Natural killer cell (primary cell): ENCODE measurements around the gene CLSTN2. TPM values are rescaled to one million over a fixed set of nuclear protein-coding genes. Genes with fewer than 3 reads are reported as not detected.

Experiments
- ATAC-seq, 3 donors: fragments of 150-1000 bp in 2 of 3; fragments of 200-7000 bp in 1 of 3; cut with Tn5 transposase; 1 replicate in 1 of 3; 2 replicates in 2 of 3; pipeline ENCODE4 v1.10.0; 2021; ENCODE audit warnings: mild to moderate bottlenecking in 2 of 3, moderate library complexity in 2 of 3
- DNase-seq, 2 donors: peaks; one replicate each; pipeline versions ENCODE4 v3.0.0 to v3.0.0-alpha.2; 2013 to 2021; ENCODE audit warnings: mixed read lengths in 1 of 2
- H3K27ac ChIP-seq: one replicate; pipeline ENCODE4 v1.5.1; 2013; ENCODE audit warnings: mild to moderate bottlenecking, low read length
- H3K27me3 ChIP-seq: one replicate; pipeline ENCODE4 v1.6.1; 2013; ENCODE audit warnings: low read length; ENCODE audit not compliant: control insufficient read depth, insufficient read depth
- H3K36me3 ChIP-seq: one replicate; pipeline ENCODE4 v1.6.1; 2013; ENCODE audit warnings: low read length; ENCODE audit not compliant: control insufficient read depth, insufficient read depth
- H3K4me1 ChIP-seq: one replicate; pipeline ENCODE4 v1.6.1; 2013; ENCODE audit warnings: low read length; ENCODE audit not compliant: control insufficient read depth, insufficient read depth
- H3K4me3 ChIP-seq: one replicate; pipeline ENCODE4 v1.5.1; 2013; ENCODE audit warnings: low read length
- H3K9me3 ChIP-seq: one replicate; pipeline ENCODE4 v1.6.1; 2013; ENCODE audit warnings: low read length; ENCODE audit not compliant: control insufficient read depth, insufficient read depth
- H3K27ac Mint-ChIP-seq, 2 donors: one replicate each; pipeline ENCODE4 v1.8.0; 2022; ENCODE audit warnings: mild to moderate bottlenecking in 2 of 2, mixed read lengths in 2 of 2, moderate library complexity in 1 of 2
- H3K27me3 Mint-ChIP-seq, 2 donors: one replicate each; pipeline ENCODE4 v1.8.0; 2022; ENCODE audit warnings: low read depth in 2 of 2, mixed read lengths in 2 of 2
- H3K36me3 Mint-ChIP-seq: one replicate; pipeline ENCODE4 v1.8.0; 2022; ENCODE audit warnings: mixed read lengths
- H3K4me1 Mint-ChIP-seq, 2 donors: one replicate each; pipeline ENCODE4 v1.8.0; 2022; ENCODE audit warnings: mixed read lengths in 2 of 2
- H3K4me3 Mint-ChIP-seq: one replicate; pipeline ENCODE4 v1.8.0; 2022; ENCODE audit warnings: mild to moderate bottlenecking, moderate library complexity, mixed read lengths
- H3K9me3 Mint-ChIP-seq, 2 donors: one replicate each; pipeline ENCODE4 v1.8.0; 2022; ENCODE audit warnings: mixed read lengths in 2 of 2
- CTCF ChIP-seq: fragments of 200-600 bp; IDR thresholded peaks from one replicate; pipeline ENCODE4 v1.8.0; 2022; ENCODE audit warnings: antibody characterized with exemption
- WGBS: methylation state at CpG from one replicate; pipeline ENCODE4 v1.1.7; 2013; ENCODE audit warnings: missing lambda C conversion rate; ENCODE audit not compliant: insufficient coverage; 5-methylcytosine and 5-hydroxymethylcytosine counted together
- intact Hi-C: fragments of 100-400 bp; cut with micrococcal nuclease; formaldehyde crosslinking; loops from one replicate; pipeline ENCODE4 v1.14.2; 2022
- total RNA-seq, 4 donors: library from RNA; stranded (reverse); fragments of 120-200 nt in 1 of 4; gene quantifications; one replicate each; pipeline versions ENCODE4 v1.2.3 to v1.2.4, GENCODE V29; 2013 to 2022

The CLSTN2 gene
- total RNA-seq, 3 donors from 2014 or later (not counting 1 experiment from before 2014, with no cell fraction given): 0.05 TPM; not detected in 2

- Mint-ChIP-seq H3K4me1 (no peaks in the 10 kb centered on the region), H3K4me3 (no peak overlapping the region)
- 95% methylated on average over 7 of the region's 7 CpGs for whole genome bisulfite sequencing
These were observed 165.5 kb downstream of the CLSTN2 start for GRCh38 chr3:140100479-140100878.

DNA sequence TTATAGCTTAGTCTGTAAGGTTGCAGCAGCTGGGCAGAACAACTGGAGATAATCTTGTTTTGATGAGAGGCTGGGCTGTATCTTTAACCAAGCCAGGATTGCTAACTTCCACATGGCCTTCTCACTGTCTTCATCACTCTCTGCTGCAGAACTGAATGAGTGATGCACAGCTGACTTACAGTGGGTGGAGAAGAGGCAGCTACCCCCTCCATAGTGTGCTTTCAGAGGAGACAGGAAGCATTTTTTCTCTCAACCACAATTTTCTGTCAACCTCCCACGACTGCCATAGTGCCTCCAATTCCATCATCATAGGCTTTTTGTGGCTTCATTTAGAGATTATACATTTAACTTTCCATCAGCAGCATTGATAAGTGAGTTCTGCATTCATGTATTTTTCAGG is 168.2 kb downstream of the CLSTN2 start:
- H3K9me3 ChIP-seq: no peaks in the 10 kb centered on the region
- Mint-ChIP-seq H3K36me3 (no peaks in the 10 kb centered on the region), H3K9me3 (no peaks in the 10 kb centered on the region), H3K4me1 (no peaks in the 10 kb centered on the region), H3K4me3 (no peak overlapping the region), H3K27ac (no peak overlapping the region), H3K27me3 (peaks cover 0 to 4% of the 10 kb centered on the region in 2 donors)
- intact Hi-C loops: no loop called here
- H3K36me3 ChIP-seq: no peaks in the 10 kb centered on the region
- H3K4me1 ChIP-seq: no peaks in the 10 kb centered on the region
- no peak for TF ChIP-seq CTCF
- H3K27ac ChIP-seq: no peak overlapping the region
- H3K27me3 ChIP-seq: no peaks in the 10 kb centered on the region
- H3K4me3 ChIP-seq: no peak overlapping the region
- 29% methylated on average over 1 of the region's 1 CpG for WGBS
- no peak for DNase-seq
- no peak for ATAC-seq

More at GRCh38 chr3:140100479-140100878, 165.5 kb downstream of the CLSTN2 start:
- intact Hi-C loops: no loop called here
- Histone ChIP-seq H3K27me3 (no peaks in the 10 kb centered on the region), H3K27ac (no peak overlapping the region), H3K9me3 (no peaks in the 10 kb centered on the region), H3K4me3 (no peak overlapping the region), H3K36me3 (no peaks in the 10 kb centered on the region), H3K4me1 (no peaks in the 10 kb centered on the region)
- Mint-ChIP-seq H3K27me3 (peaks cover 0 to 4% of the 10 kb centered on the region in 2 donors), H3K27ac (no peak overlapping the region), H3K36me3 (no peaks in the 10 kb centered on the region), H3K9me3 (no peaks in the 10 kb centered on the region)
- ATAC-seq: no peak
- no peak for DNase-seq
- TF ChIP-seq CTCF: no peak

DNA sequence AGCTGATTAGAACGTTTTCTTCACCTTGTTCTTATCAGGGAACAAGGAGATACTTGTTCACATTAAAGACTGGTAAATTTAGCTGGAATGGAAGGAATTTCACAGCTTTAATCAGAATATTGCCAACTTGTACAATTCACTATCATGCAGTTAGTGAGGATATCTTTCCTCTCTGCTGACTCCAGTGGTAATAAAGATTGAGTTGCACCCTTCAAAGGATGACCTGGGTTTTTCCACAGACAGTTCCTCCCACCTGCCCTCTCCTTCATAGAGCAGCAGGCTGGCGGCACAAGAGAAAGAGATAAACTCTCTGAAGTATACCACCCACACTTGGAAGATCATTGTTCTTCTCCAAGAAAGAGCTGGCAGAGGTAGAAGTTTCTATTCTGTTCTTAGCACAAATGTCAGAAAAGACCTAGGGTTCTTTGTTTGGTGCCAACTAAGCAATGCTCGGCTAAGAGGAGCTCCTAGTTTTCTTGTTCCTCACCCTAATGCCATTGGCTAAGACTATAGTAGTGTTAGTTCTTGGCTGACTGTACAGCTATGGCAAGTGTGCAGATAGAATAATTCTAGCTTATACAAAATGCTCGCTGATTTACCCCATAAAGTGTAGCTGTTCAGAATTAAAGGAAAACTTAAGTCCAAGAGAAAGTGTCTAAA is 169.1 kb downstream of the CLSTN2 start:
- H3K27me3 ChIP-seq: no peaks in the 10 kb centered on the region
- no peaks in the 10 kb centered on the region for H3K9me3 ChIP-seq
- no peaks in the 10 kb centered on the region for H3K36me3 ChIP-seq
- 76% methylated on average over 4 of the region's 4 CpGs for WGBS
- DNase-seq (no peak), ATAC-seq (no peak)
- intact Hi-C loops: no loop called here
- no peak overlapping the region for H3K4me3 Mint-ChIP-seq
- H3K27me3 Mint-ChIP-seq: peaks cover 0 to 4% of the 10 kb centered on the region in 2 donors
- H3K27ac ChIP-seq: no peak overlapping the region
- H3K27ac Mint-ChIP-seq: no peak overlapping the region
- no peak for TF ChIP-seq CTCF
- no peaks in the 10 kb centered on the region for H3K4me1 ChIP-seq
- no peaks in the 10 kb centered on the region for H3K4me1 Mint-ChIP-seq
- H3K36me3 Mint-ChIP-seq: no peaks in the 10 kb centered on the region
- H3K9me3 Mint-ChIP-seq: no peaks in the 10 kb centered on the region
- H3K4me3 ChIP-seq: no peak overlapping the region
